Ovary (tissue), 1 donor: ENCODE results near the gene UNC13D.

Experiments used
- EP300 ChIP-seq: sonication (generic); formaldehyde crosslinking; IDR thresholded peaks from one replicate; pipeline ENCODE4 v1.6.1; 2017; ENCODE audit warnings: antibody characterized with exemption
- POLR2A ChIP-seq: fragments of 450-650 bp; IDR thresholded peaks from one replicate; pipeline ENCODE4 v1.6.1; 2017; ENCODE audit warnings: antibody characterized with exemption, mild to moderate bottlenecking, moderate library complexity

DNA sequence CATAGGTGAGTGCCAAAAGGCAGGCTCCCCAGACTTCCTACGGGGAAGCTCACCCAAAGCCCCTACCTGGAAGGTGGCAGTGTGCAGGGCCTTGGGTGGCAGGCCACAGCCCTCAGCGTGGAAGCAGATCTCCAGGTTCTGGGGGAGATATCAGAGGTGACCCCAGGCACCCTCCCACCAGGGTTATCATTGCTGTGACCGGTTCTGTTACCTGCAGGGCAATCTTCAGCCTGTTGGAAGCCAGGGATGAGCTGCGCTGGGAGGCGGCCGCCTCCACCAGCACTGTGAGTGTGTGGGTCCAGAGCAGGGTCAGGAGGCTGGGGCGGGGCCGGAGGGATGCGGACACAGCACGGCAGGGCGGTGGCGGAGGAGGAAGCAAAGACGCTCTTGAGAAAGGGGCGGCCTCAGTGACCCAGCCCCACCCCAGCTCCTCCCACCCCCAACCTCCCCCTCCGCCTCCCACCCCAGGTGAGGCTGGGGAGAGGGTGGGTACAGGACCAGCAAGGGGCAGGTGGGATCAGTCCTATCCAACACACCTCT is 13.1 kb downstream of the UNC13D start:
- no peak for TF ChIP-seq POLR2A
- no peak for TF ChIP-seq EP300
